Astrocyte (in vitro differentiated cells and primary cell): ENCODE measurements around the gene FGA.

Source experiments
- CTCF ChIP-seq: IDR thresholded peaks from 2 replicates; pipeline ENCODE4 v1.5.1; 2011; ENCODE audit warnings: low read depth, mild to moderate bottlenecking, inconsistent platforms, low read length, moderate library complexity; ENCODE audit not compliant: insufficient read depth
- EZH2 ChIP-seq: IDR thresholded peaks from 2 replicates; pipeline ENCODE4 v1.6.1; 2012; ENCODE audit warnings: mild to moderate bottlenecking, low read length, inconsistent platforms; ENCODE audit not compliant: insufficient read depth

DNA sequence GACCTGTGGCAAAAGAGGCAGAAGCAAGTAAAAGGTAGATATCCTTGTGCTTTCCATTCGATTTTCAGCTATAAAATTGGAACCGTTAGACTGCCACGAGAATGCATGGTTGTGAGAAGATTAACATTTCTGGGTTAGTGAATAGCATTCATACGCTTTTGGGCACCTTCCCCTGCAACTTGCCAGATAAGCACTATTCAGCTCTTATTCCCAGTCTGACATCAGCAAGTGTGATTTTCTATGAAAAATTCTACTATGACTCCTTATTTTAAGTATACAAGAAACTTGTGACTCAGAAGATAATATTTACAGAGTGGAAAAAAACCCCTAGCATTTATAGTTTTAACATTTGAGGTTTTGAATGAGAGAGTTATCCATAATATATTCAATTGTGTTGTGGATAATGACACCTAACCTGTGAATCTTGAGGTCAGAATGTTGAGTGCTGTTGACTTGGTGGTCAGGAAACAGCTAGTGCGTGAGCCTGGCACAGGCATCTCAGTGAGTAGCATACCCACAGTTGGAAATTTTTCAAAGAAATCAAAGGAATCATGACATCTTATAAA, 23.8 kb downstream of the FGA start:
- no peak for TF ChIP-seq CTCF
- no peak for TF ChIP-seq EZH2
